Measurements from ENCODE around the gene TAGLN2.

The TAGLN2 gene

GRCh38 chr1:159870704-159871103 is 54.6 kb downstream of the TAGLN2 start:
- FAIRE-seq = no peak
- no peak for TF ChIP-seq TAF1 (IDR thresholded peaks at IDR 0.05; ENCODE audit: low read depth, low read length)
- TF ChIP-seq POLR2AphosphoS5 (IDR thresholded peaks at IDR 0.05; ENCODE audit: low read depth, low read length) = no peak
- no peak for TF ChIP-seq SPI1 (IDR thresholded peaks at IDR 0.05; ENCODE audit: low read depth, low read length)
- no peak for TF ChIP-seq POU2F2 (IDR thresholded peaks at IDR 0.05; ENCODE audit: low read depth, low read length)
- no peak for TF ChIP-seq POLR2A (IDR thresholded peaks at IDR 0.05; ENCODE audit: low read depth, low read length)
- TF ChIP-seq PAX5 (IDR thresholded peaks at IDR 0.05; ENCODE audit: insufficient read depth, low read length, severe bottlenecking) = no peak
- DNase-seq (ENCODE audit: insufficient read length, low spot score) = no peak

GRCh38 chr1:159869607-159870006 is 55.7 kb downstream of the TAGLN2 start:
- no peak for TF ChIP-seq POLR2AphosphoS5 (IDR thresholded peaks at IDR 0.05; ENCODE audit: low read depth, low read length)
- no peak for TF ChIP-seq TAF1 (IDR thresholded peaks at IDR 0.05; ENCODE audit: low read depth, low read length)
- no peak for TF ChIP-seq SPI1 (IDR thresholded peaks at IDR 0.05; ENCODE audit: low read depth, low read length)
- TF ChIP-seq POU2F2 (IDR thresholded peaks at IDR 0.05; ENCODE audit: low read depth, low read length) = no peak
- TF ChIP-seq POLR2A (IDR thresholded peaks at IDR 0.05; ENCODE audit: low read depth, low read length) = no peak
- no peak for TF ChIP-seq PAX5 (IDR thresholded peaks at IDR 0.05; ENCODE audit: insufficient read depth, low read length, severe bottlenecking)
- FAIRE-seq (no peak), DNase-seq (ENCODE audit: insufficient read length, low spot score) (no peak)

- FAIRE-seq (no peak), DNase-seq (ENCODE audit: insufficient read length, low spot score) (no peak)
- TF ChIP-seq TAF1 (IDR thresholded peaks at IDR 0.05; ENCODE audit: low read depth, low read length) (no peak), SPI1 (IDR thresholded peaks at IDR 0.05; ENCODE audit: low read depth, low read length) (no peak), POLR2A (IDR thresholded peaks at IDR 0.05; ENCODE audit: low read depth, low read length) (no peak)
Measured at GRCh38 chr1:159869173-159869572, 56.1 kb downstream of the TAGLN2 start.

GRCh38 chr1:159868766-159869165 is 56.5 kb downstream of the TAGLN2 start:
- DNase-seq (ENCODE audit: insufficient read length, low spot score) (no peak), FAIRE-seq (no peak)
- TF ChIP-seq PAX5 (IDR thresholded peaks at IDR 0.05; ENCODE audit: insufficient read depth, low read length, severe bottlenecking) = no peak

Measured in GM12891 (cell line).